ENCODE results near the gene LAMA1.

GRCh38 chr18:7070466-7070865, 47.1 kb downstream of the LAMA1 start:
- TF ChIP-seq CTCF (conservative IDR thresholded peaks at IDR 0.05) (no peak), EZH2 (IDR thresholded peaks at IDR 0.05; ENCODE audit: low read depth) (no peak)
